Left hindlimb (tissue), 1 donor: ENCODE measurements around the gene FUZ.

Experiments used
- DNase-seq: peaks from one replicate; pipeline ENCODE4 v3.0.0-alpha.2; 2018

FUZ gene

DNA sequence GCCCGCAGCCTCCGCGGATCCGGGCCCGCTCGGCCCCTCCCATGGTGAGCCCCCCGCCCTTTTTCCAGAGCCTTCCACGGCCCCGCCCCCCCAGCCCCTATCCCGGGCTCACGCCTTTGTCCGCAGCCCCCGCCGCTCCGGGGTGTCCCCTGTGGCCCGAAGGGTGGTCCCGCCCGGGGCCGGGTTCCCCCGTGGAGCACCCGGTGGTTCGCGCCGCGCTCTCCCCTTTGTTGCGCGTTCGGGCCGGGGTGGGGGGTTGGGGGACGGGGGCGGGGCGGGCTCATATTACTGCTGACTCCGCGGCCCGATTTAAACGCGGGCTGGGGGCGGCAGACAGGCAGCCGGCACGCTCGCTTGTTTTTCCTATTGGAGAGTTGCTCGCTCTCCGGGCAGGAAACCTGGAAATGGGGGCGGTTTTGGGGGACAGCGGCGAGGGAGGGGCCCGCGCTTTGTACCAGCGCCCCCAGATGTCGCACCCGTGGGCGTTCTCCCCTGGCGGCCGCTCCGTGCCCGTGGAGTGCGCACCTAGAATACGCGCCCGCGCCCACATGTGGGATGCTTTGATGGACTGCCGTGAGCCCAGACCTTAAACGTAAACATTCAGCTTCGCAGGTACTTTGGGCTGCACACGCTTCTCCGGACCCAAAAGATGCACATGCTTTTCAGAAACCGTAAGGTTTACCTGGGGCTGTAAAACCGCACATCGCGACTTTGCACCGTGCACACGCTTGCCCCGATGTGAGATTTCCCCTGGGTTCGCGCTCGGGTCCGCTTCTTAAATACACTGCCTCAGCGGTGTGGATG lies 38.6 kb upstream of the FUZ start:
- DNase-seq, result peak; percentile 82

DNA sequence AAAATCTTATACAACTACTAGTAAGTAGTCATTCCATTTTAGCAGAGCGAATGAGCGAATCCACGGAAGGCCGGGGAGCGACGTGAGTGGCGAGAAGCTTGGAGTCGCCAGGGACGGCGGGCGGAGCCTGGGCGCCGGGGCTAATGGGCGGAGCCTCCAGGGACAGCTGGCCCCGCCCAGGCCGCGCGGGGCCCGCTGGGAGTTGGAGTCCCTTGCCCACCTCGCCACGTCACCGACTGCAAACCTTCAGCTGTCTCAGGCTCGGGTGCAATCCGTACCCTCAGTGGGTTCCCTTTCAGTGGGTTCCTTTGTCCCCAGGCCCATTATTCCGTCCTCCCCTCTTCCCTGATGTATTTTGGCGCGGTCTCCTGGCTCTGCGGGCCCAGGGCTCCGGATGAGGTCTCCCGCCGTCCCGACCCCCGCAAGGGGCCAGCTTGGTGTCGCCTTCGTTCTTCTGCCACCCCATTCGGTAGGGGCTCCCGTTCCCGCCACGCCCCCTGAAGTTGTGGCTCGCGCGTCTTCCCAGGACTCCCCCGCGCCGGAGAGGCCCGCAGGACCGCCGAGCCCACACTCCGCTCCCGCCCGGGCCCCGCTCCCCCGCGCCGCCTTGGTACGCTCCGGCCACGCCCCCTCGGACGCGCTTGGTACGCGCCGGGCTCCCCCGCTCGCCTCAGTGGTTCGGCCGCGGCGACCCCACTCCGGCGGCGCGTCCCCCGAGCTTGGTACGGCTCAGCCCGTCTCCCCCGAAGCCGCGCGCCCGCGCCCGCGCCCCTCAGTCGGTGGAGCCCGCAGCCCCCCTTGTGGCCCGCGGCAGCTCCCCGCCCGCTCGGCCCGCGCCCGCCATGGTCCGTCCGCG lies 37.6 kb upstream of the FUZ start, which contains the start of gene PTOV1:
Gene PTOV1, plus strand, starts transcription at position 673 of the 856 bp plus-strand sequence.
- peak; percentile 92 for DNase-seq

DNA sequence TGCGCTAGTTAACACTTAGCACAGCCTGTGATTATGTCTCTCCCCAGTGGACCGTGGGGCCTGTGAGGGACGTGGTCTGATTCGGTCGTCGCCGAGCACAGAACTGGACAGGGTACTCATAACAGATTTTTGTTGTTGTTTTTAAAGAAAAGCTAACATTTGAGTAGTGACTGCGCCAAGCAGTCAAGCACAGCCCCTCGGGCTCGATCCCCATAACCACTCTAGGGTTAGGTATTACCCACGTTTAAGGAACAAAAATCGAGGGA lies 37.1 kb upstream of the FUZ start:
- DNase-seq, result no peak

DNA sequence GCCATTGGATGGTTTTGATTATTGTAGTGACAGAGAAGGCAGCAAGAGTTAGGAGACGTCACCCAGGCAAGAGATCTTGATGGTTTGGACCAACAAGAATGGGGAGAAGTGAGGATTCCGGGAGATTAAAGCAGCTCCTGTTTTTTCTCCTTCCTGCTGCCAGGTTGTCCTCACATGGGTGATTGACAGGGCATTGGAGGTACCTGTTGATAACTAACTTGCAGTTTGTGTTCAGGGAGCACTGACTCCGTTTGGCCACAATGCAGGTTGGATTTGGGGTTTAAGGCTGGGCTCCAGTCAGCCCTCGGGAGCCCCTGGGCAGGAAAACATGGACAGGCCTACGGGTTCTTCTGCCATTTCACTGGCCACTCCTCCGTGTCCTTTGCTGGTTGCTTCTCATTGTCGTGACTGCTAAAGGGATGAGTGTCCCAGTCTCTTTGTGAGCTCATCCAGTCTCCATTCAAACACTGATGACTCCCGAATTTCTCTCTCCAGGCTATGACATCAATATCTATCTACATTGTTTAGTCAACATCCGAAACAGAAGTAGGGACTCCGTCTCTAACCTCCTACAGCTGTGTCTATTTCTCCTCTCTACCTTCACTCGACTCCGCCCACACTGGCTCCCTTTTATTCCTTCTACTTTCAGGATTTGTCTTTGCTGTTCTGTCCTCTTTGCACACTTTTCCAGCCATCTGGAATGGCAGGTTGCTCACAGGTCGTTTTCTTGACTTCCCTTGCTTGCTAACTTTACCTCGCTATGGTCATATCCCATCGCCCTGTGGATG lies 36.5 kb upstream of the FUZ start:
- no peak for DNase-seq

DNA sequence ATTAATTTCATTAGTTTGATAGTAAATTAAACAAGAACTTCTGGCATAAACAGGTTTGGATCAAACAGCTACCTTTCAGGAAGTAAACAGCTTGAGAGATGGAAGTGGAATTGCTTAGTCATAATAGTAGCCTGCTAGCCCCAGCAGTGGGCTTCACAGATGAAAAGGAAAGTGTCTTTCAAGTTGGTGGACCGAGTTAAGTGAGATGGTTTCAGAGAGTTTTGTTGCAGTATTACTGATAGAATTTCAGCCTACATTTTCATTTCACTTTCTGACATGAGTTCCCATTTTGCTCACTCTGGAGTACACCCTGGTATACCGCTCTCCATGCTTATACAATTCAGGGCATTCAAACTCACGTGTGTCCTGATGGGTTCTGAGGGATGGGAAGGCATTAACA lies 35.8 kb upstream of the FUZ start:
- no peak for DNase-seq

DNA sequence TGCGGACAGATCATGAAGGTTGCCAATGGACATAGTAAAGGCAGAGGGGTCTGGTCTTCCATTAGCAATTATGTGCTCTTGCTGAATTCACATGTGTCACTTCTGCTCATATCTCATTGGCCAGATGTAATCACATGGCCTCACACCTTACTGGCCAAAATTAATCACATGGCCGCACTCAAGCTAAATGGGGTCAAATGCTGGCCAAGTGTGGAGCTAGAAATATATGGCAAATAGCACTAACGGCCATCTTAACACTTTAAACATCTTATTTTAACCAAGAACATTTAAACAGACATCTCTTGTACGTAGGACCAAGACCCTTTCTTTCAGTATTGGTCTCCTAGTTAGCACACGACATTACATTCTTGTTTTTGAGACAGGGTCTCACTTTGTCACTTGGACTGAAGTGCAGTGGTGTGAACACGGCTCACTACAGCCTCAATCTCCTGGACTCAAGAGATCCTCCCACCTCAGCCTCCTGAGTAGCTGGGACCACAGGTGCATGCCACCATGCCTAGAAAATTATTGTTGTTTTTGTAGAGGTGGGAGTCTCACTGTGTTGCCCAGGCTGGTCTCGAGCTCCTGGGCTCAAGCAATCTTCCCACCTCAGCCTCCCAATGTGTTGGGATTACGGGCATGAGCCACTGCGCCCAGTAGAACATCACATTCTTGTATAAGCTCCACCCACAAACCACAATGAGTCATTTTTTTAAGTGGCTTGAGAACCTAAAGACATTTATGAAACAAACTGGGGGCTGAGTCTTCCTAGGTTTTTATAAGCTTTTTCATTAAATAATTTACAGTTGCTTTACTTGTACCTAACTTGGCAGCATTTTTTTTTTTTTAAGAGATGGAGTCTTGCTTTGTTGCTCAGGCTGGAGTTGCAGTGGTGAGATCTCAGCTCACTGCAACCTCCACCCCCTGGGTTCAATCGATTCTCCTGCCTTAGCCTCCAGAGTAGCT lies 34.9 kb upstream of the FUZ start:
- DNase-seq, result no peak

DNA sequence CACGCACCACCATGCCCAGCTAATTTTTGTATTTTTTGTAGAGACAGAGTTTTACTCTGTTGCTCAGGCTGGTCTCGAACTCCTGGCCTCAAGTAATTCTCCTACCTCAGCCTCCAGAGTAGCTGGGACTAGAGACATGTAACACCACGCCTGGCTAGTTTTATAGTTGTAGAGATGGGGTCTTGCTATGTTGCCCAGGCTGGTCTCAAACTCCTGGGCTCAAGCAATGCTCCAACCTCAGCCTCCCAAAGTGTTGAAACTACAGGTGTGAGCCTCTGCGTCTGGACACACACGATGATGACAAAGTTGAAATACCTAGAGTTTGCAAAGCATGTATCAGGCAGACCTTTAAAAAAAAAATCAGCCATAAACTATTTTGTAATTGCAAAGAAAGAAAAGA lies 33.3 kb upstream of the FUZ start:
- DNase-seq, result no peak

DNA sequence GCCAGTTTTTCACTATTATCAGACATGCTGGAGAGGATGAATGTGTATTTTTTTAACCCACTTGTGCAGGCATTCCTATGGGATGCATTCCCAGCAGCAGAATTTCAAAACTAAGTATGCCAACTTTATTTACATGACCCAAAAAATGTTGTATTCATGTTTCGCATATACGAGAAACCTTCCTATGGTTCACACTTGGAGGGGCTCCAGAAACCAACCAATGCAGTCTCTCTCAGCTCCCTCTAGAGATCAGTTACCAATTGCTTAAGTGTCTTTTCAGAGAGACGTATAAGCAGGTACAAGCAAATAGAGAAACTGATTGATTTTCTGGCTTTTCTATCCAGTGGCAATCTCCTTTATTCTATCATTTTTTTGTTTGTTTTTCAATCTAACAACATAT lies 32.3 kb upstream of the FUZ start:
- no peak for DNase-seq

DNA sequence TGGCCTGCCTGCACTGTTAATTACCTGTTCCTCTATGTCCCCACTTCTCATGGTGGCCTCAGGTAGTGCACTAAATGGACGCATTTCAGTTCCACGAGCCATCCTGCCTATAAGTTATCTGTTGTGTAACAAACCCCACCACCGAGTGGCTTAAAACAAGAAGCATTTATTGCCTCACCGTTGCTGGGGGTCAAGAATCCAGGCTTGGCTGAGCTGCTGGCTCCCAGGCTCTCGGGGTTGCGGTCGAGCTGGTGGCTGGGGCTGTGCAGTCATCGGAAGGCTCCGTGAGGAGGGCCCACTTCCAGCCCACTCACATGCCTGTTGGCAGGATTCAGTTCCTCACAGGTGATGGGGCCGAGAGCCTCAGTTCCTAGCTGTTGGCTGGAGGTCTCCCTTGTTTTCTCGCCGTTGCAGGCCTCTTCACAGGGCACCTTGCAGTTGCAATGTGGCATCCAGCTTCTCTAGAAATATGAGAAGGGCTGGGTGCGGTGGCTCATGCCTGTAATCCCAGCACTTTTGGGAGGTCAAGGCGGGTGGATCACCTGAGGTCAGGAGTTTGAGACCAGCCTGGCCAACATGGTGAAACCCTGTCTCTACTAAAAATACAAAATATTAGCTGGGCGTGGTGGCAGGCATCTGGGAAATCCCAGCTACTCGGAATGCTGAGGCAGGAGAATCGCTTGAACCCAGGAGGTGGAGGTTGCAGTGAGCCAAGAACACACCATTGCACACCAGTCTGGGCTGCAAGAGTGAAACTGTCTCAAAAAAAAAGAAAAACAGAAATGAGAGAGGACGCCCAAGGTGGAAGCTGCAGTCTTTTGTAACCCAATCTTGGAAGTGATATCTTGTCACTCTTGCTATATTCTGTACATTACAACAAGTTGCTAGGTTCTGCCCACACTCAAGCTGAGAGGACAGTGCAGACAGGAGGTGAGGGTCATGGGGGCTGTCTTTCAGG lies 31.3 kb upstream of the FUZ start:
- no peak for DNase-seq

DNA sequence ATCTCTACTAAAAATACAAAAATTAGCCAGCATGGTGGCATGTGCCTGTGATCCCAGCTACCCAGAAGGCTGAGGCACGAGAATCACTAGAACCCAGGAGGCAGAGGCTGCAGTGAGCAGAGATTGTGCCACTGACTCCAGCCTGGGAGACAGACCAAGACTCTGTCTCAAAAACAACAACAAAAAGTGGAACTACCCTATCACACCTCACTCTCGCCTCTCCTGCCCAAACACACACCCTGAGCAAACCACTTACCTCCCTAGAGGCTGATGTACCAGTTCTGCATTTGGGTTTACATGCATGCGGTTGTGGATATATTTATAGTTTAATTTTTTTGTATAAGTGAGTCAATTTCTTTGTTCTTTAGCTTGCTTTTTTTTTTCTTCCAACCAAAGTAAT lies 30.2 kb upstream of the FUZ start:
- no peak for DNase-seq

DNA sequence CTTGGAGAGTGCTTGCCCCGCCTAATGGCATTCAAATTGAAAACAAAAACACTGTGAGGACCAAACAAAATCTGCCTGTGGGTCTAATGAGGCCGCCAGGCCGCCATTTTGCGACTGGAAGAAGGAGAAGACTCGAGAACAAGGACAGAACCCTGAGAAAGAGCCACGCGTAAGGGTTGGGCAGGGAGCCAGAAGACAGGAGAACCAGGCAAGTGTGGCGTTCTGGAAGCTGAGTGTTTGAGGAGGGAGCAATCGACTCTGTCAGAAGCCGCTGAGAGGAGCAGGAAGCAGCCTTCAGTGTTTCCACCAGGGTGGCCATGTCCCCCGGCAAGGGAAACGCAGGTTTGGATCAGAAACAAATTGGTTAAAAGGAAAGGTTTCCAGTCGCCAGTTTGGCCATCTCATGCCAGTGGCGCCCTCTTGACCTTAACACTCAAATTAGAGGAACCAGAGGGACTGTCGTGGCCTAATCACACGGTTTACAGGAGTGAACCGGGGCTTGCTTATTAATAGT lies 27.7 kb upstream of the FUZ start:
- DNase-seq, result no peak

DNA sequence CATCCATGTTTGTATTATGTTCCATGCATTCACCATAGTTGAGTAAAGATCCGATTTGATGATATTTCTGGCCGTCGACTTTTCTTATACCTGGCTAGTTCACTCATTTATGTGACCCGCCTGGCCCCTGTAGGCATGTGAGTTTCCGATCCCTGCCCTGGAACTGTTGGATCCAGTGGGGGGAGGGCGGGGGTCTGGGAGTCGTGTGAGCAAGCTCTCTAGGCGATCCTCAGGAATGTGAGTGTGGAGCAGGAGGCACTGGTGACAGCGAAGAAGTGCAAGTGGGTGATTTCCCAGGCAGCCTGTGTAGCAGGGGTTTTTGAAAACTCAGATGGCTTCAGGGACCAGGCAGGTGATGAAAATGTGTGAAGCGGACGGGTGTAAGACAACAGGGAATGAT lies 27.2 kb upstream of the FUZ start:
- no peak for DNase-seq

DNA sequence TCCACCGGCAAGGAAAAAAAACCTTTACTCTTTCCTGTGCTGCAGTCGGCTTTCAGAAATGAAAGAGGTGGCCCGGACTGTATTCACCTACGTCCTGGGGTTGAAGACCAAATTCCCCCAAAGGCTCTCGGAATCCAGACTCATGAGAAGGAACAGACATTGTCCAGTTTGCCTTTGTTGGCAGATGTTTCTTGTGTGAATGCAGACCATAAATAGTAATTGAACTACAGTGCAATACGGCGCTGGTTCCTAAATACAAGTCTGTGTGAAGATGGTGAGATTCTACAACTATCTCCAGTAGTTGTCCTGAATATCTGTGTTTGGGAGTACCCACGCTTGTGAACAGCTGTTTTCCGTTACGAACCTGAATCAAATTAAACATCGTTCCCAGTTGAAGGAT lies 26.6 kb upstream of the FUZ start:
- no peak for DNase-seq

DNA sequence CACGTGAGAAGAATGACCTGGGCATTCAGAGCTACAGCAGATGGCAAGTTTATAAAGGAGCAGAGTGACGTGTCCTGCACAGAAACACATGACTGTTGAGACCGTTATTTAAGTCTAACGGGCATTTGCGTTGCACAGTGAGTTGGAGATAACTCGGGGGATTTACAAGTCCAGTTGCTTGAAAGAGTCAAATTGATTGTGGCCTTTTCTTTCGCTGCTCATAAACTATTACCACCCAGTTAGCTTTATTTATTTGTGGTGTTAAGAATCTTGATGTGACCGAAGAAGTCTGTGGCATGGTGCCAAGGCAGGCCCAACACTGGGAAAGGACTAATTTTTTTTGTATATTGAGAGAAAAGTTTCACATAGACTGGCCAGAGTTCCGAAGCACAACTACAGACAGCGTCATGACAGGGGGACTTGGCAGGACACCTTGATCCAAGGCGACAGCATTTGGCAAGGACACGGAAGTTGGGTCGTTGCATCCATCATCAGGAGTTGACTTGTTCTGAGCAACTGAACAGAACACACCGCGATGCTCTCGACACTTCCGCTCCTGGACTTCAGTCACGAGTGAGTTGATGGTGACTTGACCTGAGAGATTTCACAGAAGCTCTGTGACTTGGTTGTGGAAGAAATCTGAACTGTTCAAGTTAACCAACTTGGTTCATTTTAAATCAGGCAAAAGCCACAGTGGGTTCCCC lies 25.9 kb upstream of the FUZ start:
- no peak for DNase-seq

DNA sequence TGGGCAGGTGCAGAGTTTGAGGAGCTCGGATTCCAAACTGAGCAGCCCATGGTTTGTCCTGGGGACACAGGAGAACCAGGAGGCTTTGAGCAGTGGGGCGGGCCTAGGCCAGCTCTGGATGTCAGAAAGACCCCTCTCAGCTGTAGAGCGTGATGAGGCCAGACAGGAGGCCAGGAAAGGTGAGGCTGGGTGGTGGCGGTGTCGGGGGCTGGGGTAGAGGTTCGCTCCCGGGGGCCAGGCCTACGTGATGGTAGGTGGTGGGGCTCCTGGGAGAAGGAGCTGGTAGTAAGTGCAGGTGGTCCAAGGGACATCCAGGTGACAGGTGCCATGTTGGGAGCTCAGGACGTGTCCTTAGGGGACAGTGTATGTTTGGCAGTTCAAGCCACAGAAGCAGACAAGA lies 24.3 kb upstream of the FUZ start:
- DNase-seq, result no peak

DNA sequence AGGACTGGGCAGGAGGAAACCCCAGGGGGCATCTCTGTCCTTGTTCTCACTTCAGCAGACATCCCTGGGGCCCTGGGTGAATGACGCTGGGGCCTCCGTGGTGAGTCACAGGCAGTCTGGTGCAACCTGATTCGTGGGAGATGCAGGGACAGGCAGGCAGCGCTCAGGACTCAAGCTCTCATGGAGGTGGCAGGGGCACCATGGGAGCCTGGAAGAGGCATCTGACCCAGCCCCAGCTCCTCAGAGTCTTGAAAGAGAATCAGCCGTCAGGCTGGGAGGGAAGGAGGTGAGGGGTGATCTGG lies 23.9 kb upstream of the FUZ start:
- no peak for DNase-seq

DNA sequence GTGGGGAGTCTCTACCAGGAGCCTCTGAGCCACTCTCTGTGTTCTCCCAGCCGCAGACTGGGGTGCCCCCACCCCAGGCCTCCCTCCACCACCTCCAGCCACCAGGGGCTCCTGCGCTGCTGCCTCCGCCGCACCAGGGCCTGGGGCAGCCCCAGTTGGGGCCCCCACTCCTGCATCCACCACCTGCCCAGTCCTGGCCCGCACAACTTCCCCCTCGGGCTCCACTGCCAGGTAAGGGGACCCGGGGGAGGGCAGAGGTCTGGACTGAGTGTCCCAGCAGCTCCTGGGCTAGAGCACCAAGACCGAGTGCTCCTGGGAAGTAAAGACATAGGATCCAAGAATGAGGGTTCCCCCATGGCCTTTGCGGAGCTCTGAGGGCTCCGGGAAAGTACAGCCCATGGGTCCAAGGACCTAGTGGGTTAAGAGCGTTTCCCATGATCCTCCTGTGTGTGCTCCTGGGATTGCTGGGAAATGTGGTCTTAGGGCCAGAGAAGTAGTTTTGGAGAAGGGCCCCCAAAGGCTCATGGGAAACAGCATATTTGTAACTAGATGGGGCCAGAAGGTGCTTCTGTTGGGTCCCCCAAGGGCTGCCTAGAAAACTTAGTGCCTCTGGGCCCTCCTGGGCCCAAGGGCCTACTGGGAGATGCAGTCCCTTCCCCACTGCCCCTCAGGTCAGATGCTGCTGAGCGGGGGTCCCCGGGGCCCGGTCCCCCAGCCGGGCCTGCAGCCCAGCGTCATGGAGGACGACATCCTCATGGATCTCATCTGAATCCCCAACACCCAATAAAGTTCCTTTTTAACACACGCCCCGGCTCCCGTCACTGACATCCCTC lies 23.3 kb upstream of the FUZ start:
- DNase-seq, result no peak

DNA sequence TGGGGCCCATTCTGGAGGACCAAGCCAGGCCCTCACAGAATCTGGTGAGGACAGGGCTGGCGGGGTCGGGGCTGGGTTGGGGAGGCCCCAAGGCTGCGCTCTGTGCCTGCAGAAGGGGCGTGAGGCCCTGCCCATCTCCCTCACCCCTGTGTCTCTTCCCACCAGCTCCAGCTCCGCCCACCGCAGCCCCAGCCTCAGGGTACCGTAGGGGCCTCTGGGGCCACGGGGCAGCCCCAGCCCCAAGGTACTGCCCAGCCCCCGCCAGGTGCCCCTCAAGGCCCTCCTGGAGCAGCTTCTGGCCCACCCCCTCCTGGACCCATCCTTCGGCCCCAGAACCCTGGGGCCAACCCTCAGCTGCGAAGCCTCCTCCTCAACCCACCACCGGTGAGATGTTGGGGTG lies 22.5 kb upstream of the FUZ start:
- no peak for DNase-seq

DNA sequence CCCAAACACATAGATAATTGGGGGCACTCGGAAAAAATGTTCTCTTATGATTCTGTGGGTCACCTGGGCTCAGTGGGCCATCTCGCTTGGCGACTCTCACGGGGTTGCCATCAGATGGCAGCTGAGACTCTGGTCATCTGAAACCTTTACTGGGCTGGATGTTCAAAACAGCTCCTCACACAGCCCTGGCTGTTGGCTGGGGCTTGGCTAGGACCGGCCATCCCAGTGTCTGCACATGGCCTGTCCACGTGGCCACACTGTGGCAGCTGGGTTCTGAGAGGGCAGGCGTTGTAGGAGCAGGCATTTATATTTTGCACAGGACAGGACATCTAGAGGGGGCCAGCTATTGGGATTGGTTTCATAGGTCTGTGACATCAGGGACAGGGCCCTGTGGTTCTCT lies 20.5 kb upstream of the FUZ start:
- DNase-seq, result no peak

DNA sequence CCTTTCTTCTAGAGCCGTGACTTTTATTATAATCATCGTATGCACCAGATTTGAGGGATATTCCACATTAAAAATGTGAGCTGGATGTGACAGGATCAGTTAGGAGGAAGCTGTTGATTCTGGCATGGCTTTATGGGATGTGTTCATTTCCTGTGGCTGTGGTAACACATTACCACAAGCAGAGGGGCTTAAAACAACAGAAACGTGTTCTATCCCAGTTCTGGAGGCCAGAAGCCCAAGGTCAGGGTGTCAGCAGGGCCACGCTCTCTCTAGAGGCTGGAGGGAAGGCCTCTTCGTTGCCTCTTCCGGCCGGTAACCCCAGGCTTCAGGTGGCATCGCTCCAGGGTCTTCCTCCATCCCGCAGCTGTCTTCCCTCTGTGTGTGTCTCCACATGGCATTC lies 19.5 kb upstream of the FUZ start:
- no peak for DNase-seq
